ENCODE results near the gene ACKR3.

Gene ACKR3

DNA sequence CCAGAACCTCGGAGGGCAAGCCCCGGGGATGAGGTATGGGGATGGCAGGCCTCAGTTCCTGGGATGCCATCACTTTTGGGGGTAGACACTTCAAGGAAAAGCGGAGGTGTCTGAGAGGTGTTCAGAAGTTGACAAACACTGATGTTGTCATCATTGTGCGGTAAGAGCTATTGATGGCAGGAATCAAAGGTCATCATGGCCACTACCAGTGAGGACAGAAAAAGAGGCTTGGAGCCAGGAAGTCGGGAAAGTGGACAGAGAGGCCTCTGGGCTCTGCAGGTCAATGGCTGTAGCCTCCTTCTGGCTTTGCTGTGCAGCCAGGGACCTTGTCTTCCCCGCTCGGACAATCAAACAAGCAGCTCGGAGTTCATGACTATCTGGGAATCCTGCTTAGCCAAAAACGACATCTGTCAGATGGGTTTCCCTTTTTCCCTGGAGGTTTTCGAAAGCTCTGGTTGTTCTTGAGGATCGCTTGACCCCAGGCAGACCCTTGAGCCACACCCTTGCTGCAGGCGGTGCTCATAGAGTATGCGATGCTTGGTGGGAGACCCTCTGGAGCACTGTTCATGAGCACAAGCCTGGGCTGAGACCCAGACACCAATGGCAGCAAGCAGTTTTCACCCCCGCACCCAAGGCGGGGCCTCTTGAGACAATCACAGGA, 19.4 kb downstream of the ACKR3 start:
- no peak for DNase-seq

DNA sequence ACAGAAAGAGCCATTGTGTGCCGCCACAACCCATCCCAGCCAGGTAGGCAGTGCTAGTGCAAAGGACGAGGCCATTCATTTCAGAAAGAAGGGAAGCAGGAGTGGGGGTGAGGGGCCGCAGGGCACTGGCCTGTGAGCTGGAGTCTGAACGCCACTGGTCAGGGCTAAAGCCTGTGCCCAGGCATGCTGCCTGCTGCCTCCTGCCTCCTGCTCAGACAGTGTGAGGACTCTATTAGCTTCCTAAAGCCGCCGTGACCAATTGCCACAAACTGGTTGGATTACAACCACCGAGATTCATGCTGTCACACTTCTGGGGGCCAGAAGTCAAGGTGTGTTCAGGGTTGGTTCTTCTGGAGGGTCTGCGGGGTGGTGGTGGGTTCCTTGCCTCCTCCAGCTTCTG, 21.2 kb downstream of the ACKR3 start:
- no peak for DNase-seq

DNA sequence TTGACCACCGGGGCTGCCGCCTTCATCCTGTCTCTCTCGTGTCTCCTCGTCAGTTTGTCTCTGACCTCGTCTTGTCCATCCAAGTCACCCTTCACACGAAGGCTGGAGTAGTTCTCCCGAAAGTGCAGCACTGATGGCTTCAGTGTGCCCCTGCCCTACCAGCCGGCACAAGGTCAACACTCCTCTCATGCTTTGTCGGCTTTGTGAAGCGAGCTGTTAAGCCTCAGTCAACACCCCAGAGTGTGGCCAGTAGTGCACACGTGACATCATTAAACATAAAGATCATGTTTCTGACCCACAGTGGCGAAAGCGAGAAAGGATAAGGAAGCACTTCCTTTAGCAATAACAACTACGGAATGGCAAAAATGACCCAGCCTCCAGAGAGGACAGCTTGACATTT, 23.2 kb downstream of the ACKR3 start:
- DNase-seq = no peak

DNA sequence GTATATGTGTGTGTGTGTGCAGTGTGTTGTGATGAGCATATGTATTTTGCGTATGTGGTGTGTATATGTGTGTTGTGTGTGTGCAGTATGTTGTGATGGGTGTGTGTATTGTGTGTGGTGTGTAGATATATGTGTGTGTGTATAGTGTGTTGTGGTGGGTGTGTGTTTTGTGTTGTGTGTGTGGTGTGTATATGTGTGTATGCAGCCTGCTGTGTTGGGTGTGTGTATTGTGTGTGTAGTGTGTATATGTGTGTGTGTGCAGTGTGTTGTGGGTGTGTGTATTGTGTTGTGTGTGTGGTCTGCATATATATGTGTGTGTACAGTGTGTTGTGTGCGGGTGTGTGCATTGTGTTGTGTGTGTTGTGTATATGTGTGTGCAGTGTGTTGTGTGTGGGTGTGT, 23.9 kb downstream of the ACKR3 start:
- DNase-seq = no peak

DNA sequence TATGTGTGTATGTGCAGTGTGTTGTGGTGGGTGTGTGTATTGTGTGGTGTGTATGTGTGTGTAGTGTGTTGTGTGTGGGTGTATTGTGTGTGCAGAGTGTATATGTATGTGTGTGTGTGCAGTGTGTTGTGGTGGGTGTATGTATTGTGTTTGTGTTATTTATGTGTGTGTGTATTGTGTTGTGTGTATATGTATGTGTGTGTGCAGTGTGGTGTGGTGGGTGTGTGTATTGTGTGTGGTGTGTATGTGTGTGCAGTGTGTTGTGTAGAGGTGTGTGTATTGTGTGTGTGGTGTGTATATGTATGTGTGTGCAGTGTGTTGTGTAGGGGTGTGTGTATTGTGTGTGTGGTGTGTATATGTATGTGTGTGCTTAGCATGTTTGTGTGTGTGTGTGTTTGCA, 24.3 kb downstream of the ACKR3 start:
- DNase-seq = no peak

DNA sequence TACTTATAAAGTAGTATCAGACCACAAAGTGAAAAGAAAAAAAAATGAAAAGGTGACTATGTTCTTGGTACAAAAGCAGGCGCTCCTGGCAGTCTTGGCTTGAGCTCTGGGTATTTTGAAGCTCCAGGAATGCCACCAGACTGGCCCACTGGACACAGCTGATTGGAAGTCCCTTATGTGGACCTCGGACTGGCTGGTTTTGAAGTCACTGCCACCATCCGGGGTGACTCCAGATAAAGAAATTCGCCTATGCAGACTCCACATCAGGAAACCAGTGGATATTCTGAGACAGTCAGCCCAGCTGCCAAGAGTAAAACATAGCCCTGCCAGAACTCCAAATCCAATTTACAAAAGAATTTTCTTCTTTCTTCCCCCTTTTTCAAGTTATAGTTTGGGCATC, 28.0 kb downstream of the ACKR3 start:
- DNase-seq = no peak

GRCh38 chr2:236599059-236599458, 29.4 kb downstream of the ACKR3 start:
- DNase-seq = no peak

DNA sequence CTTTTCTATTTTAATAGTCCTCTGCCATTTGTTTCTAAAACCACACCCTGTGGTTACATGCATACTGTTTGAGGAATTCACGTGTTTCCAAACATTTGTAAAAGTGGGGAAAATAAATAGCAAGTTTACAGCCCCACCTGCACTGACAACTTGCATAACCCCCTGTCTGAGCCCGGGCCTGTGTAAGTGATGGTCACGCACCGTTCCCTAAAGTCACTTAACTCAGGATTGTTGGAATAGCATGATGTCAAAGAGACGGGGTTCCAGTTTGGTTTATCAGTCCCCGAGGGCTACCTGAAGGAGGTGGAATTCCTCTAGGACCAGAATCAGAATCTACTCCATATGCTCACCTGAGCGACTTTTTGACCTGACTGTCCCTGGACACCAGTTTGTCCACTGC, 30.5 kb downstream of the ACKR3 start:
- DNase-seq = no peak

GRCh38 chr2:236600892-236601291, 31.3 kb downstream of the ACKR3 start:
- DNase-seq = peak; percentile 73

DNA sequence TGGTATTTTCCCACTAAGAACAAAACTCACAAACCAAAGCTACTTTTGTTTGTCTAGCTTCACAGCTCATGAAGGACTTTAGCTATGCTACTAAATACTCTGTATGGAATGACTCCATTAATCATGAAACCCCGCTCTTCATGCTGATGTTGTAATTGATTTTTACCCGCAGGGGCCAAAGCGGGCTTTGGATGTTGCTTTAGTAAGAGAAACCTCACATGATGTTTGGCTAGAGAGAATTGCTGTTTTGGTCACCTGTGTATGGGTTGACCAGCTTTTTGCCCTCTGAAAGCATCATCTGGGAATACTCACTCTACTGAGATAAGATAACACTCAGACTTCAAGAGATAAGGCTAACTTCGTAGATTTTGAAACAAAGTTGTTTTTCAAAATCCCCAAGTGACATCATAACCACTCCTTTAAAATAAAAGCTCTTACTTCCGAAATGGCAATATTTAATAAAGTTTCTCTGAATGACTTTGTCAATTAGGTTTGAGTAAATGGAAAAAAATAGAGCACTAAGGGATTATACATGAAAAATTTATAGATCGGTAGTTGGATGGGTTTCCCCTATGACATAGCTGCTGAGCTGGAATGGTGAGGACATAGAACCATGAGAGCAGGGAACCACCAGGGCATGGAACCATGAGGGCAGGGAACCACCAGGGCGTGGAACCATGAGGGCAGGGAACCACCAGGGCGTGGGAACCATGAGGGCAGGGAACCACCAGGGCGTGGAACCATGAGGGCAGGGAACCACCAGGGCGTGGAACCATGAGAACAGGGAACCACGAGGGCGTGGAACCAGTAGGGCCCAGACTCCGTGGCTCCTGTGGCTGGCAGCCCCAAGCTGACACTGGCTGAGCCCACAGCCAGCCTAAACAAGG, 31.9 kb downstream of the ACKR3 start:
- DNase-seq = no peak

- no peak for DNase-seq
Measured at GRCh38 chr2:236602678-236603077, 33.1 kb downstream of the ACKR3 start.

GRCh38 chr2:236603361-236604015, 33.9 kb downstream of the ACKR3 start:
- no peak for DNase-seq

- DNase-seq = no peak
Measured at GRCh38 chr2:236604575-236605344, 35.1 kb downstream of the ACKR3 start.

DNA sequence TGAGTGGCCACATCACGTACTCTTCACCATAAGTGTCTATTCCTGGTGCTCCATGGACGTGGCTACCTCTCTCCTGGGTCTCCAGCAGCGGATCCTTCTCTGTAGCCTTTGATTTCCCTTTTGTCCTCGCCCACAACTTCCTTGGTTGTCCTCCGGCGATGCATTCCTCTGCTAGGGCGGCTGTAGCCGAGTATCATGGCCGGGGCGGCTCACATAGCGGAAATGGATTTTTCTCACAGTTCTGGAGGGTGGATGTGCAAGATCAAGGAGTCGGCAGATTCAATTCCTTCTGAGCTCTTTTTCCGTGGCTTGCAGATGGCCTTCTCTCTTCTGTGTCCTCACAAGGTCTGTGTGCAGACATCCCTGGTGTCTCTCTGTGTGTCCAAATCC, 35.7 kb downstream of the ACKR3 start:
- no peak for DNase-seq

DNA sequence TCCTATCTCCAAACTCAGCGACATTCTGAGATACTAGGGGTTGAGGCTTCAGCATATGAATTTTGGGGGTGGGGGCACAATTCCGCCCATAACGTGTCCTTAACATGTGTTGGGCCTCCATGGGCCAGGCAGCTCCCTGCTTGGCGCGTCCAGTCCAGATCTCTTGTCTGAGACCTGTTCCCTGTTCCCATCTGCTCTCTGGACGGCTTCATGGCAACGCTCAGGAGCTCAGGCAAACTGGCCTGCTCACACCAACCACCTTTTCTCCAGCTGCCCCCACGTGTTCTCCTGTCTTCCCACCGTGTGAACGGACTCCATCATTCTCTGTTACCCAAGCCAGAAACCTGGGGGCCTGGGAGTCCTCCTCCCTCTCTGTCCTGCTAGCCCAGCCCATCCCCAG, 36.4 kb downstream of the ACKR3 start:
- DNase-seq = no peak

- DNase-seq = no peak
Measured at GRCh38 chr2:236607471-236608187, 38.0 kb downstream of the ACKR3 start.

GRCh38 chr2:236608188-236608525, 38.5 kb downstream of the ACKR3 start:
- DNase-seq = no peak

DNA sequence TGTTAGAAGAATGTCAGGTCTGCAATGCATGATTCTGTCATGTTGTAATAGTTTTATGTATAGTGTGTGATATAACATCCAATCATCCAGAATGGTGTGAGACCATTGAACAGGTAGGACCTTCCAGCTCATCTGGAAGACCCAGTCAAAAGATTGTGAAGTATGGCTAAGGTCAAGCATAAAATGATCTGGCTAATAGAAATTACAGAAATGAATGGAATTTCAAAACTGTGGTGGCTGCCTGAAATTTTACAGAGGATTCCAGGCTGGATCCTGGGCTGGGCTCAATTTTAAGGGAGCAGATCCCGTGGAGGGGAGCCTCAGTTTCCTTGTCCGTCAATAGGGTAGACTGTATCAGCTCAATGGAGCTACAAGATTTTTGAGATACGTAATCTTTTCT, 39.1 kb downstream of the ACKR3 start:
- DNase-seq = no peak

DNA sequence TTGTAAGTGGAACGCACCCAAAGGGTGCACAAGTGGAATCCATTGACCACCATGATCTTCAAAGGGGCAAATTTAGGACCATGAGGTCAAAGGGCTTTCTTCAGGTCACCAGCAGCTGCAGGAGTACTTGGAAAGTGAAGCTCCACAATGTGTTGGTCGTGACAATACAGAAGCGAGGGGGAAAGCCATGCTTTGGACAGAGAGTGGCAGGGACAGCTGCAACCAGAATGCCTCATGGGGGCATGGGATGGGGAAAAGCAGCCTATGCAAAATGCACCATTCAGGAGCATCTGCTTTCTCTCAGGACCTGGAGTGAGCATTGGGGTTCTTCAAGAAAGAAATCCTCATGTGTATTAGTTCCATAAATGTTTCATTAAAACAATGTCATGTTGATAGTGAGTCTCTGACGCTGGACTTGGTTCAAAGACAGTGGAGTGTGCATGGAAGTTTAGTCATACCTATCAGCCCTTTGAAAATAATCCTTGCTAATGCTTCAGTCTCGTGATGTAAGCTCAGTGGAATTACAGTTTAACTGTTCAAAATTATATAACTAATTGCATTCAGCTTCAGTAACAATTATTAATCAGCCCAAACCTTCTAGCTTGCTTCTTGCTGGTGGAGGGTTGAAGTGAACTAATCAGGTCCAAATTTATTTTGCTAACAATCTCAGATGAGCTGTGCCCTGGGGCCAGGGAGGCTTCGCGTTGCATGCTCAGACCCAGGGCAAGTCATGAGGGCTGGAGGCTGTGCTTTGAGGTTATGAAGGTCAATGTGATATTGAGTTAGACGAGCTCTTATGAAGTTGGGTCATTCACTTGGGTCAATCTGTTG, 41.6 kb downstream of the ACKR3 start:
- no peak for DNase-seq

GRCh38 chr2:236612737-236613136, 43.1 kb downstream of the ACKR3 start:
- DNase-seq = no peak

DNA sequence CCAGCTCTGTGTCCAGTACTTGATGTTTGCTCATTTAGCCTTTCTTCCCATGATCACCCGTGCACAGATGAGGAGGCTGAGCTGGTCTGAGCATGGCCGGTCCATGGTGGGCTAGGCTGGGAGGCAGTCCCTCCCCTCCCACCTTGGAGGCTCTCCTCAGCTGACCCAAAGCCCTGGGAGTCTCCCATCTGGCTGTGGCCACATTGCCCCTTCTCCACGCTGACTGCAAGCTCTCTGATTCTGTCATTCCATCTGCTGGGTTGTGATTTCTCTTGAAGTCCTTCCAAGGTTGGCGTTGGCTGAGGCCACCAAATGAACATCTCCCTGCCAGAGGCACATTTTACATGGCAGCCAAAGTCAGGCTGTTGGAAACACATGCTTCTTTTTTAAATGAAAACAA, 44.0 kb downstream of the ACKR3 start:
- no peak for DNase-seq

- no peak for DNase-seq
Measured at GRCh38 chr2:236614551-236614950, 44.9 kb downstream of the ACKR3 start.

Measured in NCI-H1436 (cell line).